GM12874 (cell line): Measurements from ENCODE around the gene ATL1.

Experiments
- TF ChIP-seq, protein P1 (sequence below): IDR thresholded peaks from 2 replicates; pipeline ENCODE4 v1.5.1; 2011; ENCODE audit warnings: low read depth, mild to moderate bottlenecking, control low read depth, low read length, moderate library complexity; ENCODE audit not compliant: insufficient read depth

The ATL1 gene

DNA sequence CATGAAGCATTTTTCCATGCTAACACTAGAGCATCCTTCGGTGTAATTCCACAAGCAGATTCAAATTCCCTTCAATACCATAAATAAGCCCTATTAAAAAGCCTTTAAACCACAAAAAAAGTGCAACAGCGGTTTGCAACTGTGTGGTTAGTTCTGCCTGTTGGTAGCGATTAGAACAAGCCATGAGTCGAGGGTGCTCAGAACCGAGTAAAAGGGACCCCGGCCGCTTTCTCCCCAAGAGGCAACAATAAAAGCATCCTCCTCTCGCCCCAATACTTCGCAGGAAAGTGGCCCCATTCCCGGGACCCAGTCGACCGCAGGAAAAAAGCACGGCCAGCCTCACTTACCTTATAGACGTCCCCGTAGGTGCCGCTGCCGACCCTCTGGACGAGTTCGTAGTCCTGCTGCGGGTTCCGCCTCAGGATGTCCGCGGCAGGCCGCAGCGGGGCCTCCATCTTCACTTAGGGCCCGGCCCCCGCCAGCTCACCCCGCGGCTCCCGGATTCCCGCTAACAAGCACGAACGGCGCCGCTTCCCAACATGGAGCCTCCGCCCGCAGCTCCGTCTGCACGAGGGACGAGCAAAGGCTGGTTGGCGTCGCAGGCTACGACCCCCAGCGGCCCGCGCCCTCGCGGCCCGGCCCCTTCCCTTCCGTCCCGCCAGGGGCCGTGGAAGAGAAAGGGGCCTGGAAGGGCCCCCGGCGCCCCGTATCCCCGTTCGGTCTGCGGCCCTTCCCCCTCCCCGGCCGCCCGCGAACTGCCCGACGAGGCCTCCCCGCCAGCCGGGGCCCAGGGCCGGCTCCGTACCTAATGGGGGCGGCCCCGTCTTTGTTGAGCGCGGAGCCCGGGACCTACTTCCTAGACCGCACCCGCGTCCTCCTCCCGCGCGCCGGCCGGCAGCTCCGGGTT lies 28.1 kb upstream of the ATL1 start:
- TF ChIP-seq, protein P1, sequence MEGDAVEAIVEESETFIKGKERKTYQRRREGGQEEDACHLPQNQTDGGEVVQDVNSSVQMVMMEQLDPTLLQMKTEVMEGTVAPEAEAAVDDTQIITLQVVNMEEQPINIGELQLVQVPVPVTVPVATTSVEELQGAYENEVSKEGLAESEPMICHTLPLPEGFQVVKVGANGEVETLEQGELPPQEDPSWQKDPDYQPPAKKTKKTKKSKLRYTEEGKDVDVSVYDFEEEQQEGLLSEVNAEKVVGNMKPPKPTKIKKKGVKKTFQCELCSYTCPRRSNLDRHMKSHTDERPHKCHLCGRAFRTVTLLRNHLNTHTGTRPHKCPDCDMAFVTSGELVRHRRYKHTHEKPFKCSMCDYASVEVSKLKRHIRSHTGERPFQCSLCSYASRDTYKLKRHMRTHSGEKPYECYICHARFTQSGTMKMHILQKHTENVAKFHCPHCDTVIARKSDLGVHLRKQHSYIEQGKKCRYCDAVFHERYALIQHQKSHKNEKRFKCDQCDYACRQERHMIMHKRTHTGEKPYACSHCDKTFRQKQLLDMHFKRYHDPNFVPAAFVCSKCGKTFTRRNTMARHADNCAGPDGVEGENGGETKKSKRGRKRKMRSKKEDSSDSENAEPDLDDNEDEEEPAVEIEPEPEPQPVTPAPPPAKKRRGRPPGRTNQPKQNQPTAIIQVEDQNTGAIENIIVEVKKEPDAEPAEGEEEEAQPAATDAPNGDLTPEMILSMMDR = no peak

DNA sequence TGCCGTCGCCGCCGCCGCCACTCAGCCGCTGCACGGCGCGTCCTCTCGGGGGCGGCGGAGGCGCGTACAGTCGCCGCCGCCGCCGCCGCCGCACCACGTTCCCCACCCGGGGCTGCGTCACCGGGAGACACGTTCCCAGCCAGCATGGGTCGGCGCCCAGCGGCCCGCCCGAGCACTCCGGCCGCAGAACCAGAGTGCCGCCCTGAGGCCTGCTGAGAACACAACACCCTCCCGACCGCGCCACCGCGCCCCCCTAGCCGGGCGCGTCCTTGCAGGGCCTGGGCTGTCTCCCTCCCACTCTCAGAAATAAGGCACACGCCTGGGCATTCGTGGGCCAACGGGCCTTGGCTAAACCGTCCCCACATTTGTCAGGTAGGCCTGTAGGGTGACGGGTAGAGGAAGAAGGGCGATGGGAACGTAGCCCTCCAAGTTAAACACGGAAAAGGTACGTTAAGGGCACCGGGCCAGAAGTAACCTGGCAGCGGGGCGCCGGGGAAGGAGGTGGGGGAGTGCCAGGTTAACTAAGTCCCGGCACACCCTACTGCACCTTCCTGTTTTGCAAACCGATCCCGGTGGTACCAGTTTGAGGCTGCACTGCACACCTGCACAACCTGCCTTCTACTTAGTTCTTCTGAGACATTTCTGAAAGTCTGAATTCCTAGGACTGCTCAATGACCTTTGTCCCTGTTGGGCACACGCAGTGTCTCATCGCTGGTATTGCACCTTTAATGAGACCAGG lies 27.3 kb upstream of the ATL1 start, which contains the start of gene MAP4K5:
Gene MAP4K5, minus strand, starts transcription at position 68 of the 739 bp plus-strand sequence. CDS start 520 bp downstream, outside the sequence.
- TF ChIP-seq, protein P1 = peak; percentile 98

DNA sequence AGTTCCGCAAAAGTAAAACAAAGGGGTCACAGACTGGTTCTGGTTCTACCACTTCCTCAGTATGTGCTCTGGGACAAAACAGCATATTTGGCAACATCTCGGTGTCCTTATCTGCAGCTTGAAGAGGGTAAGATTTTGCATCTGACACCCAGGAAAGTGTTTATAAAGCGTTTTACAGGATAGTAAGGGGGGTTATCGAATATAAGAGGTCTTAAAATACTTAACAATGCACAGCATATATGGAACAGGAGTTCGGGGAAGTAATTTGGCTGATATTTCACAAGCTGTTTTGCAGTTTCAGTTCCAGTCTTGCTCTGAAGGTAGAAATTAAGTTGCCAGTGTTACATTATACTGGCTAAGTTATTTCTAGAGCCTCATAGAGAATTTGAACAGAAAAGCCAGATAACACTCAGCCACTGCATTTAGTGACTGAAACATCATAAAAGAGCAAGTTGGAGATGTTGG lies 26.7 kb upstream of the ATL1 start:
- TF ChIP-seq, protein P1 = no peak

DNA sequence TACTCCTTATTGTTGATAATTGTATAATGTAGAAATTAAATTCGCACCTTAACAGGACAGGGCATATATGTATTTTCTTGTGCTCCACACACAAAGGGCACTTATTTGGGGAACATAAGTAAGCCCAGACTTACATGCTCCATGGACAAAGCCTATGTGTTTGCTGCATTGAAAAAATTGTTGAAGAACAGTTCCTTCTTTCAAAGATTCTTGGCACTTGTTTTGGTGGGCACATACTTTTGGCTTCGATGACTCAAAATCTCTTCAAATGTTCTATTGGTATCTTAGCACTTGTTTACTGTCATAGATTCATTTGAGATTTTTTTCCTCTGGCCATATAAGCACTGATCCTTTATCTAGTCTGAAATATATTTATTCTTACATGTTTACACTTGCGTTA lies 26.1 kb upstream of the ATL1 start:
- TF ChIP-seq, protein P1 = no peak

DNA sequence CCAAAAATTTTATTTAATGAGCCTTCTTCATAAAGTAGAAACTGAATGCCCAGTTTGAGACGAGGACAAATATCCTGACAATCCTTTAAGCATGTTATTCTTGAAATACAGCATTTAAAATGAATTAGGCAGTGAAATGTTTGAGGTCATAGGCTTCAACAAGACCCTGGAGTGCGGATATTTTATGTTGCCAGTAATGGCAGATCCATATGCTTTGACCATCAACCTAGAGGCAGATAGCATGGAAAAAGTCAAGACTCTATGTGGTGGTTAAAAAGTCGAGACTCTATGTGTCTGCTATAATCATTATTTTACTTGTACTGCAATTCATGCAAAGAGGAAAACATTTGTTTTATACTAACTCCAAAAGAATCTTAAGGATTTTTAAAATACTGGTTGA lies 25.5 kb upstream of the ATL1 start:
- TF ChIP-seq, protein P1 = no peak

DNA sequence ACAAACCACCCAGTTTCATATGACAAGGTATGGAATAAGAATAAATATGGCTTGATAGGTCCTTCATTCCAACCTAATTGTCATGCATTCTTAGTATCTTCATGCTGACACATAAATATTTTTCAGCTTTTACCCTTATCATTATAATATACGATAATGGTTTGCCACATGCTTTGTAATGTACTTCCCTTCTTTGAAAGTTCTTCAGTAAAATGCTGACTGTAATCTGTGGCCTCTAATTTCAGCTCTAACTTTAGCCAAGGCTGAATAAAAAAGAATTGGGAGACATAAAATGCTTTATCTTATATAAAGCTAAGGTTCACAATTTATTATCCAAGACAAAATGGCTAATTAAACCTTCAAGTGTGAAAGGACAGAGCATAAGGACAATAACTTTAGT lies 24.9 kb upstream of the ATL1 start:
- TF ChIP-seq, protein P1 = no peak

DNA sequence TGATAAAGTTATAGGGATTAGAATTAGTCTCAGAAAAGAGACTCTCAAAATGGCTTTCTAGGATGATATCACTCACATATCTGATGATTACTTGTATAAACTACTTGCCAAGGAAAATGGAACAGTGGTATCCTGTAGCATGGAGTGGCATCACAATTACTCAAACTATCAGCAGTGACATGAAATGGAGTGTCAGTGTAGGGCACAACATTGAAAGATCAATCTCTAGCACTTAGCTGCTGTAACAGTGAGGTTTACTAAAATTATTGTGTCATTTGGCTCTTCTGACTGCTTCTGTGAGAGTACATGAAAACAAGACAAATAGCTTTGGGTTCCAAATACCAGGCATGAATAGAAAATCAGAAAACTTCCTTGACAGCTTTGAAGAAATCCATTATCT lies 20.9 kb upstream of the ATL1 start:
- TF ChIP-seq, protein P1 = no peak
